K562 (cell line): ENCODE measurements around the gene CALHM3. TPM values are rescaled to one million over a fixed set of nuclear protein-coding genes. Genes with fewer than 3 reads are reported as not detected.

Source experiments
- HDAC2 ChIP-seq: fragments of 450-650 bp; IDR thresholded peaks from 2 replicates; pipeline ENCODE4 v1.6.1; 2016; ENCODE audit warnings: mild to moderate bottlenecking
- KDM5B ChIP-seq: fragments of 200-600 bp; sonication (generic); IDR thresholded peaks from 2 replicates; pipeline ENCODE4 v1.6.1; 2012; ENCODE audit warnings: low read depth, mild to moderate bottlenecking, moderate library complexity, low read length, control low read depth, inconsistent platforms; ENCODE audit not compliant: insufficient replicate concordance
- KLF16 ChIP-seq: IDR thresholded peaks from 2 replicates; pipeline ENCODE4 v1.6.1; 2016; ENCODE audit warnings: antibody characterized with exemption
- polyA plus RNA-seq, 8 experiments: library from polyadenylated mRNA; depleted of rRNA in 4 of 8; stranded (reverse) in 5 of 8; unstranded in 3 of 8; fragments of >200 nt; fragmentation: Nextera tagmentation in 2 of 8; fragmentation: Illumina TruSeq in 1 of 8; extraction: Ambion mirVana in 2 of 8; extraction: Trizol in 1 of 8; gene quantifications; 2 replicates each; pipeline versions ENCODE4 v1.2.1 to v1.2.3, GENCODE V29; 2011 to 2014; ENCODE audit warnings: inconsistent platforms in 1 of 8, missing spikeins in 1 of 8
- total RNA-seq, 7 experiments: library from RNA; depleted of rRNA in 6 of 7; stranded (reverse); fragments of >200 nt in 6 of 7; fragmentation: Illumina TruSeq in 2 of 7; extraction: Trizol in 2 of 7; gene quantifications; 2 replicates each; pipeline versions ENCODE4 v1.2.1 to v1.2.3, GENCODE V29; 2011 to 2021; ENCODE audit warnings: low replicate concordance in 1 of 7
- TF ChIP-seq, protein P1 (sequence below): sonication (generic); formaldehyde crosslinking; IDR thresholded peaks from 2 replicates; pipeline ENCODE4 v1.8.0; 2022; ENCODE audit warnings: missing genetic modification reagents, mild to moderate bottlenecking, borderline replicate concordance
- TF ChIP-seq, protein P2 (sequence below): sonication (generic); formaldehyde crosslinking; IDR thresholded peaks from 2 replicates; pipeline ENCODE4 v1.8.0; 2022; ENCODE audit warnings: missing genetic modification reagents, mild to moderate bottlenecking, borderline replicate concordance
- TF ChIP-seq, protein P3 (sequence below): fragments of 450-650 bp; formaldehyde crosslinking; IDR thresholded peaks from 2 replicates; pipeline ENCODE4 v1.4.0; 2022; ENCODE audit warnings: mild to moderate bottlenecking, moderate library complexity

The CALHM3 gene
- total and polyA plus RNA-seq, 9 of the 15 experiments (the other 6 are each of a cell fraction or from before 2014, with no cell fraction given): not detected

DNA sequence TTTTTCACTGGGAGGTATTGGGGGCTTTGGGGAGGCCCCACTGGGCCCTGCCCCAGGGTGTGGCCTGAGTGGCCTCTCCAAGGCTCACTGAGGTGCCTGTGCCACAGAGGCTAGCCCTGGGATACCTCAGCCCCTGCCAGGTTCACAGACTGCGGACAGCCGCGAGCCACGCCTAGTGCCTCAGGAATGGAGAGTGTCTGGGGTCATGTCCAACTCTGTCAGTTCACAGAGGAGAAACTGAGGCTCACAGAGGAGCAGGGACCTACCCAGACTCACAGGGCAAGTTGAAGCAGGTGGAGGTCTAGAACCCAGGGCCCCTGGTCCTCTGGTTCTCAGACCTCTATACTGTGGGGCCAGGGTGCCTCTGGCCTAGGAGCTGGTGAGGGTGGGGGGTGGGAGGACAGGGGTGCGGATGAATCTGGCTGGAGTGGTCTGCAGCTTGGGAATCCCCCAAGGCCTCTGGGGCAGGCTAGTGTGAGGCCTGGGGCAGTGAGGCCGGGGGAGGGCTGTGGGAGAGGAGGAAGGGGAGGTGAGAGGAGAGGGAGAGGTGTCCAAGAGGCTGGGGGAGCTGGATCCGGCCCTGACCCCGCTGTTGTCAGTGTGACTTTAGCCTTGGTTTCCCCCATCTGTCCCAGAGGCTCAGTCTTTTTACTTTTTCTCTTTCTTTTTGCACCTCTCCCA, 34.5 kb upstream of the CALHM3 start (continued):
- TF ChIP-seq, protein P1, sequence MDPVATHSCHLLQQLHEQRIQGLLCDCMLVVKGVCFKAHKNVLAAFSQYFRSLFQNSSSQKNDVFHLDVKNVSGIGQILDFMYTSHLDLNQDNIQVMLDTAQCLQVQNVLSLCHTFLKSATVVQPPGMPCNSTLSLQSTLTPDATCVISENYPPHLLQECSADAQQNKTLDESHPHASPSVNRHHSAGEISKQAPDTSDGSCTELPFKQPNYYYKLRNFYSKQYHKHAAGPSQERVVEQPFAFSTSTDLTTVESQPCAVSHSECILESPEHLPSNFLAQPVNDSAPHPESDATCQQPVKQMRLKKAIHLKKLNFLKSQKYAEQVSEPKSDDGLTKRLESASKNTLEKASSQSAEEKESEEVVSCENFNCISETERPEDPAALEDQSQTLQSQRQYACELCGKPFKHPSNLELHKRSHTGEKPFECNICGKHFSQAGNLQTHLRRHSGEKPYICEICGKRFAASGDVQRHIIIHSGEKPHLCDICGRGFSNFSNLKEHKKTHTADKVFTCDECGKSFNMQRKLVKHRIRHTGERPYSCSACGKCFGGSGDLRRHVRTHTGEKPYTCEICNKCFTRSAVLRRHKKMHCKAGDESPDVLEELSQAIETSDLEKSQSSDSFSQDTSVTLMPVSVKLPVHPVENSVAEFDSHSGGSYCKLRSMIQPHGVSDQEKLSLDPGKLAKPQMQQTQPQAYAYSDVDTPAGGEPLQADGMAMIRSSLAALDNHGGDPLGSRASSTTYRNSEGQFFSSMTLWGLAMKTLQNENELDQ: no peak
- TF ChIP-seq KLF16 (no peak), HDAC2 (no peak), KDM5B (no peak)
- TF ChIP-seq, protein P2, sequence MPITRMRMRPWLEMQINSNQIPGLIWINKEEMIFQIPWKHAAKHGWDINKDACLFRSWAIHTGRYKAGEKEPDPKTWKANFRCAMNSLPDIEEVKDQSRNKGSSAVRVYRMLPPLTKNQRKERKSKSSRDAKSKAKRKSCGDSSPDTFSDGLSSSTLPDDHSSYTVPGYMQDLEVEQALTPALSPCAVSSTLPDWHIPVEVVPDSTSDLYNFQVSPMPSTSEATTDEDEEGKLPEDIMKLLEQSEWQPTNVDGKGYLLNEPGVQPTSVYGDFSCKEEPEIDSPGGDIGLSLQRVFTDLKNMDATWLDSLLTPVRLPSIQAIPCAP (CRISPR knock-in tag): no peak
- TF ChIP-seq, protein P3, sequence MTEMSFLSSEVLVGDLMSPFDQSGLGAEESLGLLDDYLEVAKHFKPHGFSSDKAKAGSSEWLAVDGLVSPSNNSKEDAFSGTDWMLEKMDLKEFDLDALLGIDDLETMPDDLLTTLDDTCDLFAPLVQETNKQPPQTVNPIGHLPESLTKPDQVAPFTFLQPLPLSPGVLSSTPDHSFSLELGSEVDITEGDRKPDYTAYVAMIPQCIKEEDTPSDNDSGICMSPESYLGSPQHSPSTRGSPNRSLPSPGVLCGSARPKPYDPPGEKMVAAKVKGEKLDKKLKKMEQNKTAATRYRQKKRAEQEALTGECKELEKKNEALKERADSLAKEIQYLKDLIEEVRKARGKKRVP (CRISPR knock-in tag): no peak
